Thyroid gland (tissue), 4 donors: ENCODE data around the gene KANSL3.
"Not testable (repeated sequence)": the region's sequence is repeated elsewhere in the genome, so short reads cannot be mapped to it uniquely, and the experiment has no call there.

Experiments
- POLR2A ChIP-seq, 2 donors: fragments of 450-650 bp; IDR thresholded peaks; one replicate each; pipeline ENCODE4 v1.6.1; 2017; ENCODE audit warnings: antibody characterized with exemption in 2 of 2, mild to moderate bottlenecking in 2 of 2, moderate library complexity in 1 of 2
- TF ChIP-seq, protein P1 (sequence below), 6 experiments: fragments of 200-600 bp in 3 of 6; fragments of 450-650 bp in 3 of 6; sonication (generic) in 3 of 6; IDR thresholded peaks; one replicate each; pipeline ENCODE4 v1.5.1; 2016 to 2019; ENCODE audit warnings: antibody characterized with exemption in 6 of 6, mild to moderate bottlenecking in 2 of 6, inconsistent platforms in 1 of 6, moderate library complexity in 1 of 6

DNA sequence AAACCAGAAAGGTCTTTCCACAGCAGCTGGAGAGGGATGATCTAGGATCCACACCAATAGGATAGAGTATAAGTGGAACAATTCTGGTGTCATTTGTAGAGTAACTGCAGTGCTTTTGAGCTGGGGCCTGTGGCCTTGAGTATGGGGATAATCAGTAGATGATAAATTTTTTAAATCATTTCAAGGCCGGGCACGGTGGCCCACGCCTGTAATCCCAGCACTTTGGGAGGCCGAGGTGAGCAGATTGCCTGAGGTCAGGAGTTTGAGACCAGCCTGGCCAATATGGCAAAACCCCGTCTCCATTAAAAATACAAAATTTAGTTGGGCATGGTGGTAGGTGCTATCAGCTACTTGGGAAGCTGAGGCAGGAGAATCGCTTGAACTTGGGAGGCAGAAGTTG is 80.7 kb downstream of the KANSL3 start:
- TF ChIP-seq, protein P1, sequence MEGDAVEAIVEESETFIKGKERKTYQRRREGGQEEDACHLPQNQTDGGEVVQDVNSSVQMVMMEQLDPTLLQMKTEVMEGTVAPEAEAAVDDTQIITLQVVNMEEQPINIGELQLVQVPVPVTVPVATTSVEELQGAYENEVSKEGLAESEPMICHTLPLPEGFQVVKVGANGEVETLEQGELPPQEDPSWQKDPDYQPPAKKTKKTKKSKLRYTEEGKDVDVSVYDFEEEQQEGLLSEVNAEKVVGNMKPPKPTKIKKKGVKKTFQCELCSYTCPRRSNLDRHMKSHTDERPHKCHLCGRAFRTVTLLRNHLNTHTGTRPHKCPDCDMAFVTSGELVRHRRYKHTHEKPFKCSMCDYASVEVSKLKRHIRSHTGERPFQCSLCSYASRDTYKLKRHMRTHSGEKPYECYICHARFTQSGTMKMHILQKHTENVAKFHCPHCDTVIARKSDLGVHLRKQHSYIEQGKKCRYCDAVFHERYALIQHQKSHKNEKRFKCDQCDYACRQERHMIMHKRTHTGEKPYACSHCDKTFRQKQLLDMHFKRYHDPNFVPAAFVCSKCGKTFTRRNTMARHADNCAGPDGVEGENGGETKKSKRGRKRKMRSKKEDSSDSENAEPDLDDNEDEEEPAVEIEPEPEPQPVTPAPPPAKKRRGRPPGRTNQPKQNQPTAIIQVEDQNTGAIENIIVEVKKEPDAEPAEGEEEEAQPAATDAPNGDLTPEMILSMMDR (IDR thresholded peaks at IDR 0.05): not testable (repeated sequence)
- not testable (repeated sequence) for TF ChIP-seq POLR2A (IDR thresholded peaks at IDR 0.05)
